Upper lobe of right lung (tissue), 1 donor: Measurements from ENCODE around the gene TRAPPC10. TPM values are rescaled to one million over a fixed set of nuclear protein-coding genes. Genes with fewer than 3 reads are reported as not detected.

Experiments used
- ATAC-seq: fragments of 200-7000 bp; cut with Tn5 transposase; one replicate; pipeline ENCODE4 v1.9.1; 2020; ENCODE audit warnings: mild to moderate bottlenecking, moderate library complexity
- DNase-seq: peaks from one replicate; pipeline ENCODE4 v3.0.0-alpha.2; 2020
- H3K27ac ChIP-seq: fragments of 200-600 bp; one replicate; pipeline ENCODE4 v1.8.0; 2022
- H3K27me3 ChIP-seq: fragments of 200-600 bp; one replicate; pipeline ENCODE4 v1.8.0; 2022; ENCODE audit warnings: mild to moderate bottlenecking
- H3K36me3 ChIP-seq: fragments of 200-600 bp; one replicate; pipeline ENCODE4 v1.8.0; 2022
- H3K4me1 ChIP-seq: fragments of 200-600 bp; one replicate; pipeline ENCODE4 v1.8.0; 2022
- H3K4me3 ChIP-seq: fragments of 200-600 bp; one replicate; pipeline ENCODE4 v1.8.0; 2022; ENCODE audit warnings: mild to moderate bottlenecking
- H3K9me3 ChIP-seq: fragments of 200-600 bp; one replicate; pipeline ENCODE4 v1.8.0; 2022
- intact Hi-C: fragments of 100-400 bp; cut with DNase I; formaldehyde crosslinking; loops from one replicate; pipeline ENCODE4 v1.11.0; 2022
- total RNA-seq: library from RNA; stranded (reverse); fragmentation: NEBNext Ultra II Directional; extraction: Animal tissue kit (Norgen Biotek cat#: 25700); gene quantifications from one replicate; pipeline ENCODE4 v1.2.1, GENCODE V29; 2021
- TF ChIP-seq, protein P1 (sequence below): fragments of 200-600 bp; IDR thresholded peaks from one replicate; pipeline ENCODE4 v1.8.0; 2022; ENCODE audit warnings: antibody characterized with exemption
- donor health status: DM: no; HTN: yes; CAD: no; lungs with severe emphysema.

TRAPPC10 gene
- total RNA-seq, 1 donor from 2014 or later: 42.6 TPM

GRCh38 chr21:44046734-44047133 lies 34.6 kb downstream of the TRAPPC10 start:
- TF ChIP-seq, protein P1, sequence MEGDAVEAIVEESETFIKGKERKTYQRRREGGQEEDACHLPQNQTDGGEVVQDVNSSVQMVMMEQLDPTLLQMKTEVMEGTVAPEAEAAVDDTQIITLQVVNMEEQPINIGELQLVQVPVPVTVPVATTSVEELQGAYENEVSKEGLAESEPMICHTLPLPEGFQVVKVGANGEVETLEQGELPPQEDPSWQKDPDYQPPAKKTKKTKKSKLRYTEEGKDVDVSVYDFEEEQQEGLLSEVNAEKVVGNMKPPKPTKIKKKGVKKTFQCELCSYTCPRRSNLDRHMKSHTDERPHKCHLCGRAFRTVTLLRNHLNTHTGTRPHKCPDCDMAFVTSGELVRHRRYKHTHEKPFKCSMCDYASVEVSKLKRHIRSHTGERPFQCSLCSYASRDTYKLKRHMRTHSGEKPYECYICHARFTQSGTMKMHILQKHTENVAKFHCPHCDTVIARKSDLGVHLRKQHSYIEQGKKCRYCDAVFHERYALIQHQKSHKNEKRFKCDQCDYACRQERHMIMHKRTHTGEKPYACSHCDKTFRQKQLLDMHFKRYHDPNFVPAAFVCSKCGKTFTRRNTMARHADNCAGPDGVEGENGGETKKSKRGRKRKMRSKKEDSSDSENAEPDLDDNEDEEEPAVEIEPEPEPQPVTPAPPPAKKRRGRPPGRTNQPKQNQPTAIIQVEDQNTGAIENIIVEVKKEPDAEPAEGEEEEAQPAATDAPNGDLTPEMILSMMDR: no peak
- intact Hi-C loops: no loop called here

GRCh38 chr21:44047996-44048560 lies 36.0 kb downstream of the TRAPPC10 start:
- Histone ChIP-seq H3K9me3 (no peaks in the 10 kb centered on the region), H3K27me3 (no peaks in the 10 kb centered on the region), H3K36me3 (peaks cover 24% of the 10 kb centered on the region), H3K4me1 (peaks cover 22% of the 10 kb centered on the region), H3K27ac (no peak overlapping the region), H3K4me3 (no peak overlapping the region)
- DNase-seq: no peak
- intact Hi-C loops: no loop called here
- TF ChIP-seq, protein P1: no peak
- no peak for ATAC-seq

More at GRCh38 chr21:44046734-44047133, 34.6 kb downstream of the TRAPPC10 start:
- no peak for DNase-seq
- Histone ChIP-seq H3K27me3 (no peaks in the 10 kb centered on the region), H3K27ac (no peak overlapping the region), H3K9me3 (no peaks in the 10 kb centered on the region), H3K4me3 (no peak overlapping the region), H3K4me1 (peaks cover 17% of the 10 kb centered on the region), H3K36me3 (peaks cover 16% of the 10 kb centered on the region)
- no peak for ATAC-seq

GRCh38 chr21:44049182-44049581 lies 37.1 kb downstream of the TRAPPC10 start:
- Histone ChIP-seq H3K9me3 (no peaks in the 10 kb centered on the region), H3K4me1 (peaks cover 22% of the 10 kb centered on the region), H3K27me3 (no peaks in the 10 kb centered on the region), H3K4me3 (no peak overlapping the region), H3K36me3 (peaks cover 26% of the 10 kb centered on the region), H3K27ac (no peak overlapping the region)
- no peak for DNase-seq
- TF ChIP-seq, protein P1: no peak
- ATAC-seq: peak; percentile 4
- intact Hi-C loops: no loop called here

- ATAC-seq (peak; percentile 5), DNase-seq (no peak)
- Histone ChIP-seq H3K27ac (no peak overlapping the region), H3K36me3 (peaks cover 28% of the 10 kb centered on the region), H3K27me3 (no peaks in the 10 kb centered on the region), H3K4me1 (peaks cover 25% of the 10 kb centered on the region), H3K4me3 (no peak overlapping the region), H3K9me3 (no peaks in the 10 kb centered on the region)
- intact Hi-C loops: no loop called here
- TF ChIP-seq, protein P1: no peak
These were observed 37.5 kb downstream of the TRAPPC10 start for GRCh38 chr21:44049606-44050005.

DNA sequence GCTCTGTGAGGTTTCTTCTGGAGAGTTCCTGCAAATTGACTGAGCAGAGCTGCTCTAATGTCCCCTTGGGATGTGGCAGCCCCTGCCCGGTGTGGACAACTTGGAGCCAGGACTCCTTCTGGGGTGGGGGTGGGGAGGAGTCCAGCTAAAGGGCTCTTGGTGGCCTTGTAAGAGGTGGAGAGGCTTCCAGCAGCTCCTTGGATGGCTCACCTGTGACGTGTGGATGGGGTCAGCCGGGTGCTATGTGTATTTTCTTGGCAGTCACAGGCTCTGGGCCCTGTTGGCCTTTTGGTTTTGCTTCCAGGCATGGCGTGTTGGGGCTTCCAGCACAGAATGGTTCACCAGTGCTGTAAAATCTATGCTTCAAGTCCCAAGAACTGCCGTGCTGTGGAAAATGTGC lies 38.2 kb downstream of the TRAPPC10 start:
- DNase-seq (no peak), ATAC-seq (peak; percentile 64)
- TF ChIP-seq, protein P1: no peak
- no peaks in the 10 kb centered on the region for H3K9me3 ChIP-seq
- intact Hi-C loops: no loop called here
- peaks cover 35% of the 10 kb centered on the region for H3K36me3 ChIP-seq
- no peaks in the 10 kb centered on the region for H3K27me3 ChIP-seq
- H3K27ac ChIP-seq: peak overlapping the region; percentile 15
- no peak overlapping the region for H3K4me3 ChIP-seq
- H3K4me1 ChIP-seq: peaks cover 31% of the 10 kb centered on the region
